ENCODE measurements around the gene RTF1. TPM values are rescaled to one million over a fixed set of nuclear protein-coding genes. Genes with fewer than 3 reads are reported as not detected.

The RTF1 gene
- total RNA-seq, 1 experiment from 2014 or later, result 18.8 TPM

- no peaks in the 10 kb centered on the region for H3K9me3 Mint-ChIP-seq (ENCODE audit: low read depth, unreplicated experiment)
- peaks cover 8% of the 10 kb centered on the region for H3K36me3 Mint-ChIP-seq (ENCODE audit: insufficient read depth, unreplicated experiment)
- no peak for TF ChIP-seq CTCF (IDR thresholded peaks at IDR 0.05; ENCODE audit: unreplicated experiment)
- CTCF ChIA-PET, result no interaction called here
- intact Hi-C loops (cut with micrococcal nuclease; ENCODE audit: unreplicated experiment), result no loop called here
- H3K27ac Mint-ChIP-seq (ENCODE audit: unreplicated experiment), result no peak overlapping the region
- BruUV-seq (replicated peaks), result no TSS peak
- H3K4me3 Mint-ChIP-seq (ENCODE audit: low read depth, unreplicated experiment), result peak overlapping the region; percentile 46
- DNase-seq, result peak; percentile 25
- H3K4me1 Mint-ChIP-seq (ENCODE audit: low read depth, unreplicated experiment), result peaks cover 8% of the 10 kb centered on the region
- H3K27me3 Mint-ChIP-seq (ENCODE audit: unreplicated experiment), result peaks cover 12% of the 10 kb centered on the region
Measured at GRCh38 chr15:41494190-41494921, 77.5 kb downstream of the RTF1 start.

- DNase-seq, result peak; percentile 28
- no peak overlapping the region for H3K27ac Mint-ChIP-seq (ENCODE audit: unreplicated experiment)
- no peak for TF ChIP-seq CTCF (IDR thresholded peaks at IDR 0.05; ENCODE audit: unreplicated experiment)
- peaks cover 8% of the 10 kb centered on the region for H3K36me3 Mint-ChIP-seq (ENCODE audit: insufficient read depth, unreplicated experiment)
- H3K9me3 Mint-ChIP-seq (ENCODE audit: low read depth, unreplicated experiment), result no peaks in the 10 kb centered on the region
- H3K27me3 Mint-ChIP-seq (ENCODE audit: unreplicated experiment), result peaks cover 12% of the 10 kb centered on the region
- CTCF ChIA-PET, result interaction anchor here (0.6 kb wide), 1 partner anchor 64 kb away, joined by 4 read pairs; the partner anchor contains the start of gene TYRO3
- intact Hi-C loops (cut with micrococcal nuclease; ENCODE audit: unreplicated experiment), result no loop called here
- no TSS peak for BruUV-seq (replicated peaks)
- peaks cover 8% of the 10 kb centered on the region for H3K4me1 Mint-ChIP-seq (ENCODE audit: low read depth, unreplicated experiment)
- peak overlapping the region; percentile 46 for H3K4me3 Mint-ChIP-seq (ENCODE audit: low read depth, unreplicated experiment)
Measured at GRCh38 chr15:41494922-41495735, 78.2 kb downstream of the RTF1 start.

- peak overlapping the region; percentile 46 for H3K4me3 Mint-ChIP-seq (ENCODE audit: low read depth, unreplicated experiment)
- H3K36me3 Mint-ChIP-seq (ENCODE audit: insufficient read depth, unreplicated experiment), result peaks cover 8% of the 10 kb centered on the region
- BruUV-seq (replicated peaks), result no TSS peak
- no peak for DNase-seq
- no peaks in the 10 kb centered on the region for H3K9me3 Mint-ChIP-seq (ENCODE audit: low read depth, unreplicated experiment)
- intact Hi-C loops (cut with micrococcal nuclease; ENCODE audit: unreplicated experiment), result no loop called here
- TF ChIP-seq CTCF (IDR thresholded peaks at IDR 0.05; ENCODE audit: unreplicated experiment), result no peak
- CTCF ChIA-PET, result interaction anchor here (0.6 kb wide), 1 partner anchor 63 kb away, joined by 4 read pairs; the partner anchor contains the start of gene TYRO3
- peaks cover 8% of the 10 kb centered on the region for H3K4me1 Mint-ChIP-seq (ENCODE audit: low read depth, unreplicated experiment)
- no peak overlapping the region for H3K27ac Mint-ChIP-seq (ENCODE audit: unreplicated experiment)
- H3K27me3 Mint-ChIP-seq (ENCODE audit: unreplicated experiment), result peaks cover 12% of the 10 kb centered on the region
Measured at GRCh38 chr15:41495736-41496599, 79.1 kb downstream of the RTF1 start.

GRCh38 chr15:41498657-41499056, 81.8 kb downstream of the RTF1 start:
- no peak for TF ChIP-seq CTCF (IDR thresholded peaks at IDR 0.05; ENCODE audit: unreplicated experiment)
- no TSS peak for BruUV-seq (replicated peaks)
- Mint-ChIP-seq H3K36me3 (ENCODE audit: insufficient read depth, unreplicated experiment) (no peaks in the 10 kb centered on the region), H3K27ac (ENCODE audit: unreplicated experiment) (no peak overlapping the region), H3K4me3 (ENCODE audit: low read depth, unreplicated experiment) (no peak overlapping the region), H3K4me1 (ENCODE audit: low read depth, unreplicated experiment) (no peaks in the 10 kb centered on the region), H3K9me3 (ENCODE audit: low read depth, unreplicated experiment) (no peaks in the 10 kb centered on the region), H3K27me3 (ENCODE audit: unreplicated experiment) (no peaks in the 10 kb centered on the region)
- no peak for DNase-seq
- CTCF ChIA-PET, result no interaction called here
- intact Hi-C loops (cut with micrococcal nuclease; ENCODE audit: unreplicated experiment), result no loop called here

All from Calu3 (cell line).